Effector CD4-positive, alpha-beta T cell (primary cell): Measurements from ENCODE around the gene TTLL11.
"Not testable (repeated sequence)": the region's sequence is repeated elsewhere in the genome, so short reads cannot be mapped to it uniquely, and the experiment has no call there.

Experiments used
- DNase-seq: peaks from one replicate; pipeline ENCODE4 v3.0.0-alpha.2; 2020

Gene TTLL11

DNA sequence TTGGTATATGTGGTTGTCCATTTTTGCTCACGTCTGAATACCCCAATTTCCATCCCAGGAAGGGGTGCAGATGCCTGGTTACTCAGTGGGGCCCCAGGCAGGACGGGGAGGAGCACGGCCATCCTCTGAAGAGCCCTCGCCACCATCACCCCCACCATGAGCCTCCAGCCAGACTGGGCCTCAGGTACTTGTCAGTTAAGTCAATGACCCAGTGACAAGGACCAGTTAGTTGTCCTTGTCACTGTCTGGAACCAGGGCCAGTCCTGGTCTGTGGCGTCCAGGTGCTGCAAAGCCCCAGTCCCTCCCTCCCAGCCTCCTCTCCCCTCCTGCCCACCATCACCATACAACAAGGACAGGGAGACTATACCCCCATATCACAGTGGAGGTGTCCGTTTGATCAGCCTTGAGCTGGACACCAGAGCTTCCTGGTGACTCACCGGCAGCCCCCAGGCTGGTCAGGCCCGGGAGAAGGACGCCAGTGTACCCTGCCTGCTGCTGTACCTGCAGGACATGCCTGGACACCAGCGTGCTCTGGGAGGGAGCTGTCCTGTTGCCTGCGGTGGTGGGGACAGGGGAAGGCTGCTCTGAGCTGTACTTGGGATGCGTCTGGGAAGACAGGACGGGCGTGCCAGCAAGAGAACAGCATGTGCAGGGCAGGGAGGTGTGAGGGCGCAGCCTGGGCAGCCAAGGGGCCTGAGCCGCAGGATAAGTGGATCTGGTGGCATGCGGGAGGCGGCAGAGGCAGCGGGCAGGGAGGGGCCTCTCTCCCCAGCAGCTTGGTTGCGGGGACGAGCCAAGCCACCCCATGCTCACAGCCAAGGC lies 32.6 kb upstream of the TTLL11 start:
- no peak for DNase-seq

DNA sequence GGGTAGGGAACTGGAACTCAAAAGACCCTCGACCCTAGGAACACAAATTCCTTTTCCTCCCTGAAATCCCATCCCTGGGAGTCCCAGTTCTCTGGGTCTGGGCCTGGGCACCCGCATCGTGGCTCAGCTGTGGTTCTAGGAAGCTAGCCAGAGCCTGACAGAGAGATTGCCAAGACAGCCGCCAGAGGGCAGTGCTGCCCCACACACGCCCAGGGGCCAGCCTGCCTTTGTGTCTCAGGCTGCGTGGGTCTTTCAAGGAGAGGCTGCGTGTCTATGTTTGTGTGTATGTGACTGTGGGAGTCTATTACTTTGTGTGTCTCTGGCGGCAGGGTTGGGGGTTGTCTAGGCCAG lies 32.0 kb upstream of the TTLL11 start:
- peak; percentile 65 for DNase-seq

DNA sequence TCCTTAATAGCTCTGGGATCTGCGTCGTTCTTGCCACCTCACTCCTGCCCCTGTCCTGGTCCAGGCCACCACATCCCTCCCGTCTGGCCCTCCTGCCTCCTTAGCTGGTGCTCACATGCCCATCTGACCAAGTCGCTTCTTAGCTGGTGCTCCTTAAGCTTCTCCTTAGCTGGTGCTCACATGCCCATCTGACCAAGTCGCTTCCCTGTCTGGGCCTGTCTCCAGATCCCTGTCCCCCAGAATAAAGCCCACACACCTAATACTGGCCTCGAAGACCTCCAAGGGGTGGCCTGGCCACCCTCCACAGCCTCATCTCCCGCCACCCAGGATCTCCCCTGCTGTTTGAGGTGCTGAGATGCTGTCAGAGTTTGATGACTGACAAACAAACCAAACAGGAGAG lies 31.4 kb upstream of the TTLL11 start:
- no peak for DNase-seq

DNA sequence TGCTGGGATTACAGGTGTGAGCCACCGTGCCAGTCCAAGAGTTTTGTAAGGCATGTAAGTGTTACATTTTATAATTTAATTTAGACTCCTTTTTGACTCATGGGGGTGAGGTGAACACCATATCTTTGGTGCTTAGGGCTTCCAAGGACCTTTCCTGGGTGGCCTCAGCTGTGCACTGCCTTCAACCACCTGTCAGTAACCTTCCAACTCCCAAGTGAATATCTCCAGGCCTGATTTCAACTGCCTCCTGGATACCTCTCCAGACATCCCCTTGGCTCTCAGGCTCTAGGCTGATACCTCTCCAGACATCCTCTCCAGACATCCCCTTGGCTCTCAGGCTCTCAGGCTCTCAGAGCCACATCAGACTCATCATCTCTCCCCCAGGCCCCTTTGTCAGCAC lies 30.9 kb upstream of the TTLL11 start:
- DNase-seq: no peak

DNA sequence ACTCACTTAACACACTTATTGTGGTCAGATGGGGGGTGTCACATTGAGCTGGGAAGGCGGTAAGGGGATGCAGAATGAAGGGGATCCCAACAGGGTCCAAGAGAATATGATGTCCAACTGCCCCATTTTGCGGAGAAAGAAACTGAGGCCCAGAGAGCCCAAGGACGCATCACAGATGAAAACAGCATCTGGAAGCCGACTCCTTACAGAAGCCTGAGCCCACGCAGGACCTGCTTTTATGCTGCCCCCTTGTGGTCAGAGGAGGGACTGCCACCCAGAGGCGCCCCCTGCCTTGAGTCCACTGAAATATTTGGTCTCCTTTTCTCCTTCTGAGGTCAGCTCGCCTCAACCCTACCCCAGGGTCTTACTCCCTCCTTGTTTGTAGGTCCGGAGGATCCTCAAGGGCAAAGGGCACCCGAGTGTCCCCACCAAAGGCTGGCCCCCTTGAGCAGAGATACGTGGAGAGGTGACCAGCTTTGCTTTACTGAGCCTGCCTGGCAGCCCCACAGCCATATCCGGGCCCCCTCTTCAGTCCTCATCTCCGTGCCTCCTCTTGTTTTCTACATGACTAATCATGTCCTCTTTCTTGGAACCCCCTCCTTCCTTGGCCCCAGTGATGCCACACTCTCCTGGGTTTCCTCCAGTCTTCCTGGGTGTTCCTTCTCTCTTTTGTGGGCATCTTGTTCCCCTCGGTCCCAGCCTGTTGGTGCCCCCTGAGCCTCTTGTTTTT lies 30.0 kb upstream of the TTLL11 start:
- peak; percentile 63 for DNase-seq

DNA sequence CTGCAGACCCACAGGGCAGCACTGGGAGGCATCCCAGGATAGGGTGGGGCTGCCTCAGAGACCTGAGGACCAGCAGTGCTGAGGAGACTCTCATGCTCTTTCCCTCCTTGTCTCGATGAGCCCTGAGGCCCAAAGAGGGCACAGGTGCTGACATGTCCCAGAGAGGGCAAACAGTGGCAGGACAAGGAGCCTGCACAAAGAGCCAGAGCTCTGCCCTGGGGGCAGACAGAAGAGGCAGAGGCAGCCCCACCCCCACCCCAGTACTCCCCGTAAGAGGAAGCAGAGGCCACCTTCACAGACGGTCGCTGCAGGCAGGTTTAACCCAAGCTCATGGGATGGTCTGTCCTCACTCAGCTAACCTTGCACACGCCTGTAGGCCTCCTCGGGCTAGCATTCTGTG lies 29.4 kb upstream of the TTLL11 start:
- DNase-seq: no peak

DNA sequence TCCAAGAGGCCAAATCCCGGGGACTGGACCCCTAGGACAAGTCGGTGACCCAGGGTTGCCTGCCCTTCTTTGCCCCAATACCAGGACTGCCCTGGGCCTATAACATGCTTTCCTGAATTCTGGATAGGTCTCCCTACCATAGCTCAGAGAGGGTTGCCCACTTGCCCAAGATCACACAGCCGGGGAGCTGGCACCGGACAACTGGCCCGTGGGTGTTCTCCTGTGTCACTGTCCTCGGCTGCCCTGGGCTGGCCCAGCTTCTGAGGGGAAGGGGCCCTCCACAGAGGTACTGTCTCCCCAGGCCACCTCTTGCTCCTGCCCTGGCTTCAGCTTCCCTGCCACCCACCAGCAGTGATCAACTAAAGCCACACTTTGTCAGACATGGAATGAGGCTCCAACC lies 28.8 kb upstream of the TTLL11 start:
- DNase-seq: no peak

DNA sequence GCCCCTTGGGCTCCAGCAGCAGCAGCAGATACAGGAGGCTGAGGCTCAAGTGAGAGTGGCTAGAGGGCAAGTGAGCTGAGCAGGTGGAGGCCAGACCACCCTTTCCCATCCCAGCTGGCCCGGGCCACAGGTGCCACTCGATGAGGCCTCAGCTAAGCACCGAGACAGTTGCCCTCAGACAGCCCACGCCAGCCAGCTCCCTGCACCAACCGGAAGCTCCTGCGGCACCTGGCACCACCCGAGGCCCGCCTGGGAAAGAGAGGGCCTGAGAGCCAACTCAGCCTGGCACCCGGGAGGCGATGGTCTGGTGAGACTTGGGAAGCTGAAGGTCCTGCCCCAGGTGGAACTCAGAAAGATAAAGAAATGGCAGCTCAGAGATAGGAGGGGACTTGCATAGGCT lies 28.3 kb upstream of the TTLL11 start:
- DNase-seq: no peak

DNA sequence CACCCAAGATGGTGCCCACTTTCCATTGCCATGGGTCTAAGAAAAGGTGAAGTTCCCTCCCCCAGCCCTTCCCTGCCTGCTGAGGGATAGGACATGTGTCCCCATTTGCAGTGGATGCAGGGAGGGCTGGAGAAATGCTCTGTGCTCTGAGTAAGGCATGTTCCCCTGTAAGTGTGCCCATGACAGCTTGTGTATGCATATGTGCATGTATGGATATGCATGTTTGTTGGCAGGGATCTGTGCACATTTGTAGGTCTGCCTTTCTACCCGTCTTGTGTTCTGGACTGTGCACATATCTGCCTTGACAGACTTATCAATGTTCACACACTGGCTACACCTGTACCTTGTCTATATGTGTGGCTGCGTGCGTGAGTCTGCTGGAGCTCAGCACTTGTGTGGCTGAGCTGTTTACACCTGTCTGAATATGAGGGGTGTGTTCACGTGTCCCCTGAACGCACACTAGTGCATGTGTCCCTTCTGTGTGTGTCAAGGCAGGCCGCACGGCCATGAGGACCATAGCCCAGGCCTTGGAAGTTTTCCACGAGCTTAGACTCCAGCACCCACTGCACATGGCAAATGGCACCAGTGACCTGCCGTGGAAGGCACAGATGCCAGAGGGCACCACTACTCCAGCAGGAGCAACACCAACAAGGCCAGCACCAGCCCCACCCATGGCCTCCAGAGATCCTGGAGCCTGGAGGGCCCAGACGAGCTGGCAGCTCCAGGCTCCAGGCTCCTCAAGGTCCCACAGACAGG lies 27.4 kb upstream of the TTLL11 start:
- no peak for DNase-seq

DNA sequence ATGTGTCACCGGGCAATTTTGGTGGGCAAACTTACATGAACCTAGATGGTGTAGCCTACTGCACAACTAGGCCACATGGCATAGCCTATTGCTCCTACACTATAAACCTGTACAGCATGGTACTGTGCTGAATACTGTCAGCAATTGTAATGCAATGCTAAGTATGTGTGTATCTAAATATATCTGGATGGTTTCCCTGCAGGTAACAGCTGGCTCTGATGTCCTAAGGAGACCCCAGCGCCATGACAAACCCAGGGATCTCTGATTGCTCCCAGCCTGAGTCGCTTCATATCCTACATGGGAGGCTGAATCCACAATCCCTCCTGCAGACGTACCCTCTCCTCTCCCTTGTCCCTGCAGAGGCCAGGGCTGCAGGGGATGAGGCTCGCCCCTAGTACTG lies 26.6 kb upstream of the TTLL11 start:
- DNase-seq: no peak

DNA sequence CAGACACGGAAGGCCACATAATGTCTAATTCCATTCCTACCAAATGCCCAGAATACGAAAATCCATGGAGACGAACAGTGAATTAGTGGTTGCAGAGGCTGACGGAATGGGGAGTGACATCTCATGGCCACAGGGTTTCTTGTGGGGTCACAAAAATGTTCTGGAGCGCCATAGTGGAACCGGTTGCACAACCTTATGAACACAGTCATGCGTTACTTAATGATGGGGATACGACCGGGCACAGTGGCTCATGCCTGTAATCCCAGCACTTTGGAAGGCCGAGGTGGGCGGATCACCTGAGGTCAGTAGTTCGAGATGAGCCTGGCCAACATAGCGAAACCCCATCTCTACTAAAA lies 26.0 kb upstream of the TTLL11 start:
- DNase-seq: no peak

DNA sequence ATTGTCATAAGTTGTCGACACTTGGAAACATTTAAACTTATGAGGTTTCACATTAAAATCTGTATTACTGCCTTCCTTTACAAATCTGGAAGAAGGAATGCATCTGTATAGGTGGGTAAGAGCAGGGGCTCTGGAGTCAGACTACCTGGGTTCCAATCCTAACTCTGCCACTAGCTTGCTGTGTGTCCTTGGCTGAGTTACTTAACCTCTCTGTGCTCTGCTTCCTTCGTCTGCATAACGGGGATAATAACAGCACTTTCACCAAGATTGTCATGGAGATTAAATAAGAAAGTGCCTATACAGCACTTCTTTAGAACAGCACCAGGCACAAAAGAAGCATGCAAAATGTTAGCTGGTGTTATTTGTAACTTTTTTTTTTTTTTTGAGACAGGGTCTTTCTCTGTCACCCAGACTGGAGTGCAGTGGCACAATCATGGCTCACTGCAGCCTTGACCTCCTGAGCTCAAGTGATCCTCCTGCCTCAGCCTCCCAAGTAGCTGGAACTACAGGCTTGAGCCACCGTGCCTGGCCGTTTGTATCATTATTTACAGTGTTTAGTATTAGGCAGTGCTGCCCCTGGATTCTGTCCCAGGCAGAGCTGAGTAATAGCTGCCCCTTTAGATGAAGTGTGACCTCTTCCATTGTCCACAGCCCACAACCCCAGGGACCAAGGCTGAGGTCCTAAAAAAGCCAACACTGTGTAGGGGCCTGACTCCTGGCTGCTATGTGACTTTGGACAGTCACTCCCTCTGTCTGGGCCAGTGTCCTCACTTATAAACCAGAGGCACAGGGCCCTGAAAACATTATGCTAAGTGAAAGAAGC lies 25.4 kb upstream of the TTLL11 start:
- DNase-seq: no peak

DNA sequence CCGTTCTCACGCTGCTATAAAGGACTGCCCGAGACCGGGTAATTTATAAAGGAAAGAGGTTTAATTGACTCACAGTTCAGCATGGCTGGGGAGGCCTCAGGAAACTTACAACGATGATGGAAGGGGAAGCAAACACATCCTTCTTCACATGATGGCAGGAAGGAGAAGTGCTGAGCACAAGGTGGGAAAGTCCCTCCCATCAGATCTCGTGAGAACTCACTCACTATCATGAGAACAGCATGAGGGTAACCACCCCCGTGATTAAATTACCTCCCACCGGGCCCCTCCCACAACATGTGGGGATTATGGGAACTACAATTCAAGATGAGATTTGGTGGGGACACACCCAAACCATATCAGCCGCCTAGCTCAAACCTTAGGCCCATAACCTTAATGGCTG lies 24.1 kb upstream of the TTLL11 start:
- DNase-seq: not testable (repeated sequence)

DNA sequence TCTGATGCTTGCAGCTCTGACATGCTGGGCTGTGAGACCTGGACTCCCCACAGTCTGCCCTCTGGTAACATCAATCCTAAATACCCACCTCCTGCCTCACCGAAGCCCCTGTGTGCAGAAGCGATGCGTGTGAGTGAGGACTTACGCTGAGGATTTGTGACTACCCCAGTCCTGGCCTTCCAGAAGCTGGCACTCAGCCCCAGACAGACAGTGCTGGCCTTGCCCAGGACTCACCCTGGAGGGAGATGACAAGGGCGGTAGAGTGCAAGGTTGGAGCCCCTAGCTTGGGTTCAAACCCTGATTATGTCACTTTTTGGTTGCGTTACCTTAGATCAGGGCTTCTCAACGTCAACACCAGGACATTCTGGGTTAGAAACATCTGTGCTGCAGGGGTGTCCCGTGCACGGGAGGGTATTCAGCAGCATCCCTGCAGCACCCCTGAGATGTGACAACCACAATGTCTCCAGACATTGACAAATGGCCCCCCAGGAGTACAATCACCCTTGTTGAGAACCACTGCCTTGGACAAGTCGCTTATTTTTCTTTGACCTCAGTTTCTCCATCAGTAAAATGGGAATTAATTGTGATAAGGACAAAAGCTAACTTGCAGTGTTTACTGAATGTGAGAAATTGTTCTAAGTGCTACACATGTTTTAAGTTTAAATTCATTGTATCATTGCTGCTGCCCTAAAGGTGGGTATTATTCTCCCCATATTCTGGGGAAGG lies 23.5 kb upstream of the TTLL11 start:
- DNase-seq: no peak

DNA sequence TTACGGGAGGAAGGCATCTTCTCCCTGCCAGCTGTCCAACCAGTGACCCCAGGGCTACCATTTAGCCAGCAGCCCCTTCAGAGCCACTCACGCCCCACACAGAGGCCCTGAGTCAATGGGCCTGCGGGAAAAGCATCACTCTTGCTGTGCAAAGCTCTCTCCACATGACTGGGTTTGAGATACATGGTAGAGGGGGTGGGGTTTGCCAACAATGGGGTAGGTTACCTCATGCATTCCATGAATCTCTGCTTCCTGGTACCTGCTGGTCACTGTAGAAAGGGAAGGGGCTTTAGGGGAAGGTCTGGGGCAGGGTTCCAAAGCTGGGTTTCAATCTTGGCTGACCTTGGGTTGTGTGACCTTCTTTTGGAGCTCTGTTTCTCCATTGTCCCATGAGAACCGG lies 22.9 kb upstream of the TTLL11 start:
- DNase-seq: no peak

DNA sequence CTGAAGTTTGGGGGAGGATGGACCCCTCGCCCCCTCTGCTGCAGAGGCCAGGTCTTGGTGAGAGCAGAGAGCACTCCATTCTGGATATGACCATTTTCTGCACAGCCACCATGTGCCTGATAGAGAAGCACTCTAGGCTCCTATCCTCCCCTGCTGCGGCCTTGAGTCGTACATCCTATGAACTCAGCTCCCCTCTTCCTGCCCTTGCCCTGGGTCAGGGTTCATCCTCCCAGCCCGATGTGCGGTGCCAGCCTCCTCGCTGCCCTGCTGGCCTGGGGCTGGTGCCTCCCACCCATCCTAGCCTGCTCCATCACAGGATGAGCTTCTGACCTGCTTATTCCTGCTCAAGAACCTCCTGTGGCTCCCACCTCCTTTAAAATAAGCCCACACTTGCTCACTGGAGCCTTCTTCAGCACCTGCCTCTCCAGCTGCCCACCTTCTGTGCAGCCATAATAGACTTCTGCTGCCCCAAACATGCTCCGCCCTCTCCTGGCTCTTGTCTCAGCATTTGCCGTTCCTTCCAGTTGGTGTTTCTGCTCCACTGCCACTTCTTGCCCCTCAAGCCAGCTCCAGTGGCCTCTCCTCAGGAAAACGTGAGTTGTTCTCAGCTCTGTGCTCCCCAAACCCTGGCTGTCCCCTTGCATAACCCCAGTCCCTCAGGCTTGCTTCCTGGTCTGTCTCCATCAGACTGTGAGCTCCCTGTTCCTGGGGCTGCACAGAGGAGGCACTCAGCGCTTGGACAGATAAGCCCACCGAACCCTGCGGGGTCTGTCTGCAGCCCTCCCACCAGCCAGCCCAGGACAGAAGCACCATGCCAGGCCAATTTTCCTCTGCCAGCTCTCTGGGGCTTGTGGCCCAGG lies 22.3 kb upstream of the TTLL11 start:
- DNase-seq: no peak

DNA sequence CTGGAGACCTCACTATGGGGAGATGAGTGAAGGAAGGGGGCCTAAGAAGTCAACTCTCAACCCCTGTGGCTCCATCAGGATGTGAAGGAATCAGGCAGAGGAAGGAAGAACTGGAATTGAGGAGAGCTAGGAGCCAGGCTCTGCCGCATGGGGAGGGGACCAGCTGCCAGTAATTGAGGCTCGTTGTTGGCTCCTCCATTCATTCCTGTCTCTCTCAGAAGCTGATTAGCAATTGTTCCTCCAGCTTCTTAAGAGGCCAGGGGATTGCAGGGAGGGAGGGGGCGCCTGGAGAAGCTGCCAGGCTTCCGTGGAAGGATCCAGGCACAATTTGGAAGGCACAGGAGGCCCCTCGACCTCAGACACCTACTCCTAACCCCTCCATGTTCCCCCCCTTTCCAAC lies 20.5 kb upstream of the TTLL11 start:
- no peak for DNase-seq

DNA sequence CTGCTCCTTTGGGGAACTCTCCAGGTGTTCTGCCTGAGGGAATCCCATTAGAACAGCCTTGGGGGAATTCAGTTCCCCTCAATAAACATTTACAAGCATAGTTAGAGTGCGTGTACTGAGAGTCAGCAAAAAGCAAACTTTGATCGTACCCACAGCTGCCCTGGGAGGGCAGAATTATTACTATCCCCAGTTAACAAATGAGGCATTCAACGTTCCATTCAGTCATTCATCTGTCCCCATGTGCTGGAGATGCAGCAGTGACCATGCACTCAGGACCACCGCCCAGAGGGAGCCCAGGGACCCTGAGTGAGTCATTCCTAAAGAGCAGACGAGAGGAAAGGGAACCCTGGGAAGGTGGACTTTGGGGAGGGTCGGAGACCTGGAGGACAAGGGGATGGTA lies 19.1 kb upstream of the TTLL11 start:
- DNase-seq: no peak

DNA sequence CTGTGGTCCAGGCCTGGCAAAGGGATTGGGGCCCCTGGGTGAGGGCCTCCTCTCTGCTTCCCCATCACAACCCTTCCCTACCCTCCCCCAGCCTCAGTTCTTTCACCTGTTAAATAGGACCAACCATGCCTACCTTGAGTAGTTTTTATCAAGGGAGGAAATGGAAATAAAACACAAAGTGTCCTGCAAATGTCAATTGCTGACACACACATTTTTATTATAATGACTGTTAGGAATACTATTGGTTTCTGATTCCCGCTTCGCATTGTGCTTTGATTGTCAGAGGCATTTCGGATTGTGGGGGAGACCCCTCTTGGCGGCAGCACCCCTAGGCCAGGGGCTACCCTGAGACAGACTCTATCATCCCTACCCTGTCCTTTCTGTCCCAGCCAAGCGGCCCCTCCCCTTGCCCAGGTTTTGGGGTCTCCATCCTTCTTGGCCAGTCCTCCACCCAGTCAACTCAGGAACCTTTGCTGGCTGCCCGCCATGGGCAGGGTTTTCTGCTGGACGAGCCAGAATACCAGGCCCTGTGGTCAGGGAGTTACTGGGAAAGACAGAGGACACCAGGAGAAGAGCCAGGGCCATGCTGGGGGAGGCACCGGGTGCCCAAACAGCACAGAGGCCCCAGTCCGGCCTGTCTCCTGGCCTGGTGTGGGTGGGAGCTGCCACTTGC lies 18.4 kb upstream of the TTLL11 start:
- DNase-seq: no peak

DNA sequence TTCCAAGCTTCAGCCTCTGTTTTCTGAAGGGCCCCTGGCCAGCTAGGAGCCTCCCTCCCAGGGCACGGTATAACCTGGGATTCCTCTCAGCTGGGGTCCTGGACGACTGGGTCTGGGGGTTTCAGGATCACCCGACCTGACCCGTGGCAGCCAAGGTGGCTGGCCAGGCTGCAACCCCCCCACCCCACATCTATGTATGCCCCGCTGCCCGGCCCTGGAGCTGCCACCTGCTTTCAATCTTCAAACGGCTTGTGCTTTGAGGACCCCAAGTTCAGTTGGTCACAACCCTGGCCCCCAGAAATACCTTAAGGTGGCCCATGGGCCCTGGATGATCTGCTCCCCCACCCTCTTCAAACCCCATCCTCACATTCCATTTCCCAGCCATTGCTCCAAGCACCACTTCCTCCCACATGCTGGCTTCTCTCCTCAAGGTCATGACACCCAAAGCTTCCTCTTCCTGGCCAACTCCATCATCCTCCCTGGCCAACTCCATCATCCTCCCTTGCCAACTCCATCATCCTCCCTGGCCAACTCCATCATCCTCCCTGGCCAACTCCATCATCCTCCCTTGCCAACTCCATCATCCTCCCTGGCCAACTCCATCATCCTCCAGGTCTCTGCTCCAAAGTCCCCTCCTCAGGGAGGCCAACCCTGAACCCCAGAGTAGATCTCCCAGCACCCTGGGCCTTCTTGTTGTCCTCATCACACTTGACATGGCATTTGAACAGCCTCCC lies 17.2 kb upstream of the TTLL11 start:
- DNase-seq: no peak
